HepG2 (cell line): ENCODE measurements around the gene ZNF554. TPM values are rescaled to one million over a fixed set of nuclear protein-coding genes. Genes with fewer than 3 reads are reported as not detected.

Experiments used
- ATAC-seq: fragments of 200-7000 bp; cut with Tn5 transposase; 3 replicates; pipeline ENCODE4 v1.9.1; 2020; ENCODE audit warnings: mild to moderate bottlenecking, moderate library complexity
- BruUV-seq: library from RNA; stranded (reverse); fragments of 400-500 nt; replicated peaks from 2 replicates; lab custom pipeline; 2021; lab: Mats Ljungman, UMichigan
- CTCF ChIA-PET: fragments of 300-600 bp; formaldehyde crosslinking; extraction: SDS; loops from one replicate; lab custom pipeline; 2021; ENCODE audit warnings: low total read pairs, inconsistent platforms, low intra/inter-chr PET ratio; lab: Yijun Ruan, JAX
- POLR2A ChIA-PET: fragments of 350-600 bp; sonication (Branson Sonifier 250); formaldehyde crosslinking; loops from one replicate; lab custom pipeline; 2020; ENCODE audit warnings: antibody characterized with exemption, inconsistent platforms; lab: Yijun Ruan, JAX
- DNase-seq: peaks from one replicate; pipeline ENCODE4 v3.0.0-alpha.2; 2015; ENCODE audit warnings: low spot score
- FAIRE-seq: peaks from 3 replicates; lab custom pipeline; 2011; peaks lifted over from hg19 to GRCh38; lab: Jason Lieb, UNC
- H2AFZ ChIP-seq: one replicate; pipeline ENCODE4 v1.6.1; 2011; ENCODE audit warnings: low read length, inconsistent platforms
- H3K27ac ChIP-seq: fragments of 300-600 bp; 3 replicates; pipeline ENCODE4 v1.8.0; 2011; ENCODE audit warnings: mixed run types, mild to moderate bottlenecking, mixed read lengths, low read length, inconsistent platforms; ENCODE audit not compliant: insufficient read depth; ENCODE audit errors: extremely low read length
- H3K27me3 ChIP-seq, 2 experiments: fragments of 200-600 bp in 1 of 2; 2 replicates in 1 of 2; 3 replicates in 1 of 2; pipeline versions ENCODE4 v1.6.0 to v1.8.0; 2011; ENCODE audit warnings: low read length in 2 of 2, mild to moderate bottlenecking in 2 of 2, moderate library complexity in 2 of 2, inconsistent platforms in 1 of 2; ENCODE audit not compliant: insufficient read depth in 2 of 2, control insufficient read depth in 1 of 2
- H3K36me3 ChIP-seq, 2 experiments: fragments of 200-600 bp in 1 of 2; replicated peaks in 1 of 2; 2 replicates in 1 of 2; 3 replicates in 1 of 2; pipeline versions ENCODE4 v1.5.1 to v1.8.0; 2011; ENCODE audit warnings: low read length in 2 of 2, inconsistent platforms in 1 of 2; ENCODE audit not compliant: insufficient read depth in 2 of 2, control insufficient read depth in 1 of 2
- H3K4me1 ChIP-seq: 2 replicates; pipeline ENCODE4 v1.5.1; 2012; ENCODE audit warnings: low read length, inconsistent platforms; ENCODE audit not compliant: insufficient read depth
- H3K4me2 ChIP-seq: 2 replicates; pipeline ENCODE4 v1.6.0; 2011; ENCODE audit warnings: low read depth, low read length, inconsistent platforms
- H3K4me3 ChIP-seq, 3 experiments: fragments of 200-600 bp in 1 of 3; sonication (generic), shearing (Covaris generic) in 1 of 3; replicated peaks in 1 of 3; 2 replicates each; pipeline ENCODE4 v1.5.1; 2011 to 2016; ENCODE audit warnings: low read length in 3 of 3, inconsistent platforms in 2 of 3, low read depth in 2 of 3, mild to moderate bottlenecking in 2 of 3, control low read depth in 1 of 3, mixed read lengths in 1 of 3; ENCODE audit not compliant: insufficient read depth in 1 of 3
- H3K79me2 ChIP-seq: one replicate; pipeline ENCODE4 v1.6.1; 2011; ENCODE audit warnings: low read length, inconsistent platforms; ENCODE audit not compliant: insufficient read depth
- H3K9ac ChIP-seq: 2 replicates; pipeline ENCODE4 v1.6.0; 2011; ENCODE audit warnings: mild to moderate bottlenecking, low read depth, low read length, inconsistent platforms; ENCODE audit not compliant: insufficient read depth
- H3K9me3 ChIP-seq: 2 replicates; pipeline ENCODE4 v1.5.1; 2012; ENCODE audit warnings: mild to moderate bottlenecking, low read length
- H4K20me1 ChIP-seq: 2 replicates; pipeline ENCODE4 v1.6.0; 2011; ENCODE audit warnings: inconsistent platforms, mild to moderate bottlenecking, low read length, moderate library complexity; ENCODE audit not compliant: insufficient read depth
- CCDC6 ChIP-seq: sonication (generic); formaldehyde crosslinking; IDR thresholded peaks from 2 replicates; pipeline ENCODE4 v1.8.1; 2022; ENCODE audit warnings: mild to moderate bottlenecking, missing genetic modification reagents, moderate library complexity
- DDIT3 ChIP-seq: sonication (generic); formaldehyde crosslinking; IDR thresholded peaks from 2 replicates; pipeline ENCODE4 v1.4.0; 2020; ENCODE audit warnings: mild to moderate bottlenecking, missing genetic modification reagents
- GATAD2A ChIP-seq: IDR thresholded peaks from 2 replicates; pipeline ENCODE4 v1.6.1; 2016
- PHF20 ChIP-seq: sonication (generic); formaldehyde crosslinking; IDR thresholded peaks from 2 replicates; pipeline ENCODE4 v1.5.0; 2020; ENCODE audit warnings: mild to moderate bottlenecking, missing genetic modification reagents
- POLR2AphosphoS2 ChIP-seq: IDR thresholded peaks from 2 replicates; pipeline ENCODE4 v1.6.1; 2011; ENCODE audit warnings: low read depth, low read length, improper control_type of control experiment
- RFXAP ChIP-seq: sonication (generic); formaldehyde crosslinking; IDR thresholded peaks from 2 replicates; pipeline ENCODE4 v1.4.0; 2020; ENCODE audit warnings: missing genetic modification reagents, borderline replicate concordance
- TIGD3 ChIP-seq: sonication (generic); formaldehyde crosslinking; IDR thresholded peaks from 2 replicates; pipeline ENCODE4 v1.5.1; 2020; ENCODE audit warnings: mild to moderate bottlenecking, missing genetic modification reagents, borderline replicate concordance
- ZNF382 ChIP-seq: sonication (generic); formaldehyde crosslinking; IDR thresholded peaks from 2 replicates; pipeline ENCODE4 v1.5.0; 2020; ENCODE audit warnings: missing genetic modification reagents, mild to moderate bottlenecking, borderline replicate concordance
- ZNF674 ChIP-seq: sonication (generic); formaldehyde crosslinking; IDR thresholded peaks from 2 replicates; pipeline ENCODE4 v1.5.0; 2020; ENCODE audit warnings: low read depth, mild to moderate bottlenecking, missing genetic modification reagents
- ZNF879 ChIP-seq: sonication (generic); formaldehyde crosslinking; IDR thresholded peaks from 2 replicates; pipeline ENCODE4 v1.8.1; 2023; ENCODE audit warnings: missing genetic modification reagents
- WGBS: methylation state at CpG from one replicate; pipeline ENCODE4 v1.1.6; 2017; ENCODE audit warnings: low lambda C conversion rate; 5-methylcytosine and 5-hydroxymethylcytosine counted together
- in situ Hi-C: cut with HindIII; loops from 2 replicates; pipeline ENCODE4 v1.10.0; 2017; ENCODE audit warnings: low pct_unique_long_range_greater_than_20kb; ENCODE audit not compliant: extremely low pct_ligation_motif_present
- intact Hi-C: fragments of 100-400 bp; cut with micrococcal nuclease; formaldehyde crosslinking; loops from one replicate; pipeline ENCODE4 v1.10.0; 2022; ENCODE audit not compliant: unreplicated experiment
- polyA plus RNA-seq, 8 experiments: library from polyadenylated mRNA; depleted of rRNA in 3 of 8; stranded (reverse) in 7 of 8; unstranded in 1 of 8; fragments of >200 nt; fragmentation: Illumina TruSeq in 4 of 8; extraction: Trizol in 4 of 8; gene quantifications; 2 replicates each; pipeline versions ENCODE4 v1.2.1 to v1.2.3, GENCODE V29; 2011 to 2016; ENCODE audit warnings: low read depth in 4 of 8, missing spikeins in 1 of 8, mixed read lengths in 1 of 8; ENCODE audit not compliant: insufficient read depth in 1 of 8
- total RNA-seq, 5 experiments: library from RNA; depleted of rRNA; stranded (reverse); fragments of >200 nt; fragmentation: Illumina TruSeq; extraction: Trizol; gene quantifications; 2 replicates each; pipeline ENCODE4 v1.2.3, GENCODE V29; 2016; ENCODE audit warnings: low read depth in 1 of 5

Gene ZNF554
- total and polyA plus RNA-seq, 2 of the 13 experiments (the other 11 are each of a cell fraction or from before 2014, with no cell fraction given), result 2.2 to 2.7 TPM

- no peak for TF ChIP-seq POLR2AphosphoS2
- no peak for TF ChIP-seq DDIT3
- TF ChIP-seq TIGD3 (CRISPR knock-in tag), result no peak
- TF ChIP-seq CCDC6 (CRISPR knock-in tag), result 0 out of 2 replicates have a peak, but pooled peaks have one; percentile 32
- no peak for TF ChIP-seq ZNF879 (CRISPR knock-in tag)
- TF ChIP-seq GATAD2A (CRISPR knock-in tag), result peak; percentile 72
- no peak for TF ChIP-seq ZNF382 (CRISPR knock-in tag)
- peak; percentile 65; the same call in 1 of the 2 replicates for TF ChIP-seq RFXAP (CRISPR knock-in tag)
Observed at GRCh38 chr19:2790557-2791271, 29.0 kb upstream of the ZNF554 start (continued).

GRCh38 chr19:2791440-2791839, 28.2 kb upstream of the ZNF554 start:
- Histone ChIP-seq H3K4me2 (peak overlapping the region; percentile 61; the same call in 1 of the 2 replicates), H3K36me3 (peaks cover 17 to 45% of the 10 kb centered on the region in 2 experiments), H3K79me2 (peaks cover 25% of the 10 kb centered on the region), H3K4me3 (peak overlapping the region in 1 of 3 experiments; percentile 35; a peak in 1 of 6 replicates), H4K20me1 (peaks cover 15% of the 10 kb centered on the region), H3K9me3 (no peaks in the 10 kb centered on the region), H3K27ac (no peak overlapping the region), H3K27me3 (no peaks in the 10 kb centered on the region), H3K9ac (no peak overlapping the region), H2AFZ (no peak overlapping the region), H3K4me1 (peaks cover 52% of the 10 kb centered on the region)
- TF ChIP-seq ZNF674 (CRISPR knock-in tag) (no peak), PHF20 (CRISPR knock-in tag) (0 out of 2 replicates have a peak, but pooled peaks have one; percentile 9)
- ChIA-PET POLR2A (interaction anchor here (0.9 kb wide), 1 partner anchor 16 kb away, joined by 3 read pairs; no protein-coding TSS in a partner anchor), CTCF (no interaction called here)
- no TSS peak for BruUV-seq
- in situ Hi-C loops (no loop called here), intact Hi-C loops (no loop called here)
- no peak for DNase-seq
- 94% methylated on average over 15 of the region's 16 CpGs for WGBS
- ATAC-seq, result peak; percentile 10; the same call in 2 of the 3 replicates
- FAIRE-seq, result no peak
